ENCODE measurements around the gene NCAM1.

The NCAM1 gene

DNA sequence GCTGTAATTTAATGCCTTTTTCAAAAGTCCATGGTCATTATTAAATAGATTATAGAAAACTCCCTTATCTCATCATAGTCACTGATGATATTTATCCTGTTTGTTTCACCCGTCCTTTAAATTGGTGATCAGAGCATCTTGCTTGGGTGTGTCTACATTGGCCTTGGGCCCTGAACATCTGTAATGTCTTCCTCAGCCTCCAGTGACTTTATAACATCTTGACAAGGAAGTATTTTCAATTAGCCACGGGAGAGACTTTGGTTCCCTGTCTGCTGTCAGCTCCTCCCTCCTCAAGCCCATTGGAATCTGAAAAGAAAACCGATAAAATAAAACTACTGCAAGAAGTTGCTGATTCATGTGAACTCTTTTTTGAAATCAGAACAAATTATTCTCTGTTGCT is 236.2 kb downstream of the NCAM1 start:
- Histone ChIP-seq H3K36me3 (replicated peaks; ENCODE audit: insufficient read depth, low read length) (no peaks in the 10 kb centered on the region), H3K4me1 (ENCODE audit: low read length) (0 out of 2 replicates have a peak, but pooled peaks cover 3% of the 10 kb centered on the region), H3K27ac (ENCODE audit: low read length) (no peak overlapping the region), H4K20me1 (ENCODE audit: insufficient read depth, low read length) (no peaks in the 10 kb centered on the region), H3K4me3 (ENCODE audit: low read length) (no peak overlapping the region), H2AFZ (ENCODE audit: low read length) (no peak overlapping the region), H3F3A (ENCODE audit: insufficient read depth, low read length) (no peaks in the 10 kb centered on the region), H3K9ac (ENCODE audit: low read length) (no peak overlapping the region), H3K4me2 (ENCODE audit: low read depth, low read length) (no peak overlapping the region), H3K9me2 (replicated peaks; ENCODE audit: insufficient read depth, low read length) (no peaks in the 10 kb centered on the region), H3K79me2 (ENCODE audit: low read length) (no peaks in the 10 kb centered on the region), H3K27me3 (replicated peaks; ENCODE audit: insufficient read depth, low read length) (no peaks in the 10 kb centered on the region), H3K9me3 (replicated peaks; ENCODE audit: insufficient read depth, low read length) (no peaks in the 10 kb centered on the region)
- no peak for DNase-seq
- no peak for TF ChIP-seq EZH2phosphoT487 (IDR thresholded peaks at IDR 0.05; ENCODE audit: low read length)
- no peak for TF ChIP-seq EZH2 (optimal IDR thresholded peaks at IDR 0.05; ENCODE audit: low read depth, low read length)
- TF ChIP-seq, protein P1, sequence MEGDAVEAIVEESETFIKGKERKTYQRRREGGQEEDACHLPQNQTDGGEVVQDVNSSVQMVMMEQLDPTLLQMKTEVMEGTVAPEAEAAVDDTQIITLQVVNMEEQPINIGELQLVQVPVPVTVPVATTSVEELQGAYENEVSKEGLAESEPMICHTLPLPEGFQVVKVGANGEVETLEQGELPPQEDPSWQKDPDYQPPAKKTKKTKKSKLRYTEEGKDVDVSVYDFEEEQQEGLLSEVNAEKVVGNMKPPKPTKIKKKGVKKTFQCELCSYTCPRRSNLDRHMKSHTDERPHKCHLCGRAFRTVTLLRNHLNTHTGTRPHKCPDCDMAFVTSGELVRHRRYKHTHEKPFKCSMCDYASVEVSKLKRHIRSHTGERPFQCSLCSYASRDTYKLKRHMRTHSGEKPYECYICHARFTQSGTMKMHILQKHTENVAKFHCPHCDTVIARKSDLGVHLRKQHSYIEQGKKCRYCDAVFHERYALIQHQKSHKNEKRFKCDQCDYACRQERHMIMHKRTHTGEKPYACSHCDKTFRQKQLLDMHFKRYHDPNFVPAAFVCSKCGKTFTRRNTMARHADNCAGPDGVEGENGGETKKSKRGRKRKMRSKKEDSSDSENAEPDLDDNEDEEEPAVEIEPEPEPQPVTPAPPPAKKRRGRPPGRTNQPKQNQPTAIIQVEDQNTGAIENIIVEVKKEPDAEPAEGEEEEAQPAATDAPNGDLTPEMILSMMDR (IDR thresholded peaks at IDR 0.05; ENCODE audit: low read length), result no peak

DNA sequence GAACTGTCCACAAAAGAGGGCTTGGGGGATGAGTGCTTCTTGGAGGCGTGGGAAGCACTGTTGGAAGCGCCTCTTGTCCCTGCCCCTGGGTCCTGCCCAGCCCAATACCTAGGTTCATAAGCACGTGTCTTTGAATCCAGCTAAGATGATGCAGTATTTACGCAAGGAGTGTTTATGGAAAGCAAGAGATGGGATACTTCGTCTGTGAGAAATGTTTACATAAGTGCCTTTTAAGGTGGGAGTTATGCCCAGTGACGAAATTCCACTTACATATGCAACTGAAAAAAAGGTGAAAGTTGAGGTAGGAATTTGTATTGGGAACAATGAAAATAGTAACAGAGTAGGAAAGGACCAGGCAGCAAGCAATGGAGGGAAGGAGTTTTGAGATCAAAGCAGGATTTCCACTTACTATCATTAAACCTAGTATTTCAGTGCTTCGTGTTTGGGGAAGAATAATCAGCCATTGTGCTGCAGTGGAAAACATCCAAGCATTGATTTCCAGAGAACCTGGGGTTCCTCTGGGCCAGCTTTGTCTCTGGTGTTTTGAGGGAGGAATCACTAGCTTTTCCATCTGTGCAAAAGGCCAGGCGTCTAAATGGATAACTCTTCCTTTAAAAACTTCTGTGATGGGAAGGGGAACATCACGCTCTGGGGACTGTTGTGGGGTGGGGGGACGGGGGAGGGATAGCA is 237.9 kb downstream of the NCAM1 start:
- no peak overlapping the region for H3K27ac ChIP-seq (ENCODE audit: low read length)
- H3K4me3 ChIP-seq (ENCODE audit: low read length), result no peak overlapping the region
- H3K36me3 ChIP-seq (replicated peaks; ENCODE audit: insufficient read depth, low read length), result no peaks in the 10 kb centered on the region
- no peak for TF ChIP-seq EZH2phosphoT487 (IDR thresholded peaks at IDR 0.05; ENCODE audit: low read length)
- TF ChIP-seq, protein P1 (IDR thresholded peaks at IDR 0.05; ENCODE audit: low read length), result no peak
- no peak for TF ChIP-seq EZH2 (optimal IDR thresholded peaks at IDR 0.05; ENCODE audit: low read depth, low read length)
- no peaks in the 10 kb centered on the region for H3F3A ChIP-seq (ENCODE audit: insufficient read depth, low read length)
- no peak overlapping the region for H2AFZ ChIP-seq (ENCODE audit: low read length)
- no peaks in the 10 kb centered on the region for H3K9me2 ChIP-seq (replicated peaks; ENCODE audit: insufficient read depth, low read length)
- H3K27me3 ChIP-seq (replicated peaks; ENCODE audit: insufficient read depth, low read length), result no peaks in the 10 kb centered on the region
- H3K4me2 ChIP-seq (ENCODE audit: low read depth, low read length), result no peak overlapping the region
- no peaks in the 10 kb centered on the region for H3K79me2 ChIP-seq (ENCODE audit: low read length)
- no peak for DNase-seq
- no peaks in the 10 kb centered on the region for H4K20me1 ChIP-seq (ENCODE audit: insufficient read depth, low read length)
- H3K9me3 ChIP-seq (replicated peaks; ENCODE audit: insufficient read depth, low read length), result no peaks in the 10 kb centered on the region
- H3K4me1 ChIP-seq (ENCODE audit: low read length), result no peaks in the 10 kb centered on the region
- H3K9ac ChIP-seq (ENCODE audit: low read length), result no peak overlapping the region

DNA sequence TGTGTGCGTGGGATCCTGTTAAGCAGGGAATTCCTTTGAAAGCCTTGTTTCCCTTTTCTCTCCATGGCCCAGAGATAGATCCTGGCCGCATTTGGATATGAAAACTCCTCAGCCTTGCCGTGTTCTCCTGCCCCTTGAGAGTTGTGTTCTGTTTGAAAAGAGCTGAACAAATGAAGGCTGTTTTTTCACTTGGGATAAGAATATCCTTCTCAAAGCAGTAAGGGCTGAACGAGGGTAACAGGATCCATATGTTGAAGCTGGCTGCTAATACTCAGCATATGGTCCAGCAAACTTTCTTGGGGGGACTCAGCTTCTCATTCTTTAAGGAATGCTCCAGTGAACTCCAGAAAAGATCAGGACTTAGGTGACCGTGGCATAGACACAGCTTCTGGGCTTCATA is 238.6 kb downstream of the NCAM1 start:
- H3K9ac ChIP-seq (ENCODE audit: low read length), result no peak overlapping the region
- TF ChIP-seq EZH2phosphoT487 (IDR thresholded peaks at IDR 0.05; ENCODE audit: low read length) (no peak), EZH2 (optimal IDR thresholded peaks at IDR 0.05; ENCODE audit: low read depth, low read length) (no peak)
- TF ChIP-seq, protein P1 (IDR thresholded peaks at IDR 0.05; ENCODE audit: low read length), result no peak
- DNase-seq, result no peak

More for the DNA sequence above, 238.6 kb downstream of the NCAM1 start:
- Histone ChIP-seq H3K4me3 (ENCODE audit: low read length) (no peak overlapping the region), H3K36me3 (replicated peaks; ENCODE audit: insufficient read depth, low read length) (no peaks in the 10 kb centered on the region), H2AFZ (ENCODE audit: low read length) (no peak overlapping the region), H3F3A (ENCODE audit: insufficient read depth, low read length) (no peaks in the 10 kb centered on the region), H4K20me1 (ENCODE audit: insufficient read depth, low read length) (no peaks in the 10 kb centered on the region), H3K4me2 (ENCODE audit: low read depth, low read length) (no peak overlapping the region), H3K4me1 (ENCODE audit: low read length) (no peaks in the 10 kb centered on the region), H3K27ac (ENCODE audit: low read length) (no peak overlapping the region), H3K79me2 (ENCODE audit: low read length) (no peaks in the 10 kb centered on the region), H3K9me3 (replicated peaks; ENCODE audit: insufficient read depth, low read length) (no peaks in the 10 kb centered on the region), H3K27me3 (replicated peaks; ENCODE audit: insufficient read depth, low read length) (no peaks in the 10 kb centered on the region), H3K9me2 (replicated peaks; ENCODE audit: insufficient read depth, low read length) (no peaks in the 10 kb centered on the region)
